ENCODE results near the gene WWOX. TPM values are rescaled to one million over a fixed set of nuclear protein-coding genes. Genes with fewer than 3 reads are reported as not detected.

Gene WWOX
- total RNA-seq, 1 donor from 2014 or later, result 43.2 TPM

DNA sequence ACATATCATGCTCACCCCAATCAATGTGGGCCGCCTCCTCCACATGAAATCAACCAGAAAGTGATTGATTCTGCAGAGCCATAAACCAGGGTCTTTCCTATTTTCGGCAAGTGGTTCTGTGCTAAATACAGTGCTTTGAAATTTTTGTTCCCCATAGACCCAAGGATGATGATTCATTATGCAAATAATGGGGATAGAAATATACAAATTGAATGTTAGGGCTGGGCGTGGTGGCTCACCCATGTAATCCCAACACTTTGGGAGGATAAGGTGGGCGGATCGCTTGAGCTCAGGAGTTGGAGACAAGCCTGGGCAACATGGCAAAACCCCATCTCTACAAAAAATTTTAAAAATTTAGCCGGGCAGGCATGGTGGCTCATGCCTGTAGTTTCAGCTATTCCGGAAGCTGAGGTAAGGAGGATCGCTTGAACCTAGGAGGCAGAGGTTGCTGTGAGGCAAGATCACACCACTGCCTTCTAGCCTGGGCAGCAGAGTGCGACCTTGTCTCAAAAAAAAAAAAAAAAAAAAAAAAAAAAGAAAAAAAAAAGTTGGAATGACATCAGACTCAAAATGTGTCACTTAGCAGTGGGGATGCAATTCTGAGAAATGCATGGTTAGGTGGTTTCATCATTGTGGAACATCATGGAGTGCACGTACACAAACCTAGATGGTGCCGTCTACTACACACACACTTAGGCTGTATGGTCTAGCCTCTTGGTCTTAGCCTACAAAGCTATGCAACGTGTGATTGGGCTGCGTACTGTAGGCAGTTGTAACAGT lies 919.4 kb downstream of the WWOX start:
- Mint-ChIP-seq H3K27ac (no peak overlapping the region), H3K27me3 (no peaks in the 10 kb centered on the region), H3K4me3 (ENCODE audit: low read depth) (no peak overlapping the region), H3K4me1 (ENCODE audit: low read depth) (peaks cover 1% of the 10 kb centered on the region), H3K36me3 (ENCODE audit: insufficient read depth) (no peaks in the 10 kb centered on the region), H3K9me3 (ENCODE audit: low read depth) (no peaks in the 10 kb centered on the region)
- no peak for DNase-seq (ENCODE audit: low spot score, unreplicated experiment)
- TF ChIP-seq, protein P1, sequence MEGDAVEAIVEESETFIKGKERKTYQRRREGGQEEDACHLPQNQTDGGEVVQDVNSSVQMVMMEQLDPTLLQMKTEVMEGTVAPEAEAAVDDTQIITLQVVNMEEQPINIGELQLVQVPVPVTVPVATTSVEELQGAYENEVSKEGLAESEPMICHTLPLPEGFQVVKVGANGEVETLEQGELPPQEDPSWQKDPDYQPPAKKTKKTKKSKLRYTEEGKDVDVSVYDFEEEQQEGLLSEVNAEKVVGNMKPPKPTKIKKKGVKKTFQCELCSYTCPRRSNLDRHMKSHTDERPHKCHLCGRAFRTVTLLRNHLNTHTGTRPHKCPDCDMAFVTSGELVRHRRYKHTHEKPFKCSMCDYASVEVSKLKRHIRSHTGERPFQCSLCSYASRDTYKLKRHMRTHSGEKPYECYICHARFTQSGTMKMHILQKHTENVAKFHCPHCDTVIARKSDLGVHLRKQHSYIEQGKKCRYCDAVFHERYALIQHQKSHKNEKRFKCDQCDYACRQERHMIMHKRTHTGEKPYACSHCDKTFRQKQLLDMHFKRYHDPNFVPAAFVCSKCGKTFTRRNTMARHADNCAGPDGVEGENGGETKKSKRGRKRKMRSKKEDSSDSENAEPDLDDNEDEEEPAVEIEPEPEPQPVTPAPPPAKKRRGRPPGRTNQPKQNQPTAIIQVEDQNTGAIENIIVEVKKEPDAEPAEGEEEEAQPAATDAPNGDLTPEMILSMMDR (IDR thresholded peaks at IDR 0.05; ENCODE audit: unreplicated experiment), result no peak

DNA sequence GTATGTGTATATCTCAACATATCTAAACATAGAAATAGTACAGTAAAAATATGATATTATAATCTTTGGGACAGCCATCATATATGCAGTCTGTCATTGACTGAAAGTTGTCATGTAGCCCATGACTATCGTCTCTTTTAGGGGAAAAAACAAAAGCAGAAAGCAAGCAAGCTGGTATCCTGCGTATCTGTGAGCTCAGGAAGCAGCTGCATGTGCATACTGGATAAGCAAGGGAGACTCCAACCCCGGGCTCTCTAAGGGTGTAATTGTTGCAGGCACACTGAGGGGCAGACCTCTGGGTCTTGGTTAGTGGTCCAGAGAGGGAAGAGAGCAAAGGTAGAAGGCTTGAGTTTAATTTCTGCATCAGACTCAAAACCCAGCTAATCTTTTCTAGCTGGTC lies 920.0 kb downstream of the WWOX start:
- no peaks in the 10 kb centered on the region for H3K9me3 Mint-ChIP-seq (ENCODE audit: low read depth)
- no peaks in the 10 kb centered on the region for H3K27me3 Mint-ChIP-seq
- TF ChIP-seq, protein P1 (IDR thresholded peaks at IDR 0.05; ENCODE audit: unreplicated experiment), result no peak
- peaks cover 1% of the 10 kb centered on the region for H3K4me1 Mint-ChIP-seq (ENCODE audit: low read depth)
- H3K4me3 Mint-ChIP-seq (ENCODE audit: low read depth), result no peak overlapping the region
- H3K36me3 Mint-ChIP-seq (ENCODE audit: insufficient read depth), result no peaks in the 10 kb centered on the region
- no peak for DNase-seq (ENCODE audit: low spot score, unreplicated experiment)
- no peak overlapping the region for H3K27ac Mint-ChIP-seq

DNA sequence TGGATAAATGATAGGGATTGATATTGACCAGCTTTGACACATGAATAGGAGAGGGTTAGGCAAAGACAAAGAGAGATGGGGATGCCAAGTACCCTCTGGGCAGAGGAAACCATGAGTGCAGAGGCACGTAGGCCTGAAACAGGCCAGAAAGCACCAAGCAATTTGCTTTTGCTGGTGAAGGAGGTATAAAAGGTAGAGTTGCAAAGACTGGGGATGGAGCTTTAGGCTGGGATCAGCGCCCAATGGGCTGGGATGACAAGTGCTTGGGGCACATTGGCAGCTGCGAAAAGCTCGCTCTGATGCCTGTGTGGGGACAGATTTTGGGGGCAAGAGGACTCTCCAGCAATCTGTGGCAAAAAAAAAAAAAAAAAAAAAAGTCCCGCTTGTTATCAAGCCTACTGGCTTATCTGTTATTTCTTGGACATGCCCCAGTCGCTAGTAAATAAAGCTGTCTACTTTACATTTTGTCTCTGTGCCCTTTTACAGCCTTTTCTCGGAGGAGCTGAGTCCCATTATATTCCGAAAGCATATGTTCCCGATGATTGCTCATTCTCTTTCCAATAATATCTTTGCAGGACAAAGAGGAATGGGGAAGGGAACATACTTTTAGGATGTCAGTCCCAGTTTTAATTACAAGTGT lies 922.7 kb downstream of the WWOX start:
- no peaks in the 10 kb centered on the region for H3K27me3 Mint-ChIP-seq
- DNase-seq (ENCODE audit: low spot score, unreplicated experiment), result no peak
- H3K9me3 Mint-ChIP-seq (ENCODE audit: low read depth), result no peaks in the 10 kb centered on the region
- no peak overlapping the region for H3K27ac Mint-ChIP-seq
- no peak overlapping the region for H3K4me3 Mint-ChIP-seq (ENCODE audit: low read depth)
- H3K36me3 Mint-ChIP-seq (ENCODE audit: insufficient read depth), result no peaks in the 10 kb centered on the region
- TF ChIP-seq, protein P1 (IDR thresholded peaks at IDR 0.05; ENCODE audit: unreplicated experiment), result no peak
- H3K4me1 Mint-ChIP-seq (ENCODE audit: low read depth), result peaks cover 1% of the 10 kb centered on the region

DNA sequence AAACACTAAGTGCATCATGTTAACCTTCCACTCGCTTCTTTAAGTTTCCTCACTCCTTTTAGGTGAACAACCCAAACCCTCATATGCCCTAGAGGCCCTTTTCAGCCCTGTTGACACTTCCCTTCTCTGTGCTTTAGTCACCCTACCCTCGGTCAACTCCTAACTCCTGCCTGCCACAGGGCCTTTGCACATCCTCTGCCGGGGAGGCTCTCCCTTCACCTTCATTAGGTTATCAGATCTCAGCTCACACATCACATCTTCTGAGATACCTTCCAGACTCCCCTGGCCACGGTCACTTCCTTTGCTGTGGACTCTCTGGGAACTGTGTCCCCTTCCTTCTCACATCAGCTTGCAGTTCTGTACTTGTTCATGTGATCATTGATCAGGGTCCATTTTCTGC lies 926.7 kb downstream of the WWOX start:
- no peak for DNase-seq (ENCODE audit: low spot score, unreplicated experiment)
- TF ChIP-seq, protein P1 (IDR thresholded peaks at IDR 0.05; ENCODE audit: unreplicated experiment), result no peak
- Mint-ChIP-seq H3K27me3 (no peaks in the 10 kb centered on the region), H3K4me1 (ENCODE audit: low read depth) (peaks cover 1% of the 10 kb centered on the region), H3K36me3 (ENCODE audit: insufficient read depth) (no peaks in the 10 kb centered on the region), H3K9me3 (ENCODE audit: low read depth) (no peaks in the 10 kb centered on the region), H3K27ac (peak overlapping the region; percentile 68), H3K4me3 (ENCODE audit: low read depth) (no peak overlapping the region)

DNA sequence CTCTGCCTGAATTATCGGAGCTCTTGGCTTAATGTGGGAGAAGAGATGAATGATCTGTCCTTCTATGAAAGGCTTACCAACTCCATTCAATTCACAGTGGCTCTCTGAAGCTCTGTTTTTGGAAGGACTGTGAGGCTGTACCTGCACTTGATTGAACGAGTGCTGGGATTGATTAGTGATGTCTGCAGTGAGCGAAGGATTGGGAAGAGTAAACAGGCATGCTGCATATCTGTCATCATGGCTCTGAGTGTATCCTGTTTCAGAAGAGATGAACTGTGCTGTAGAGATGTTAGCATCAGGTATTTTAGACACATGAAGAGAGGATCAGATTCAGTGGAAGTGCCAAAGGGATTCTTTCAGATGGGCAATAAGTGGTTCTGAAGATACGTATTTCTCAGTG lies 937.1 kb downstream of the WWOX start:
- DNase-seq (ENCODE audit: low spot score, unreplicated experiment), result no peak
- Mint-ChIP-seq H3K27ac (no peak overlapping the region), H3K4me3 (ENCODE audit: low read depth) (no peak overlapping the region), H3K4me1 (ENCODE audit: low read depth) (peaks cover 11% of the 10 kb centered on the region), H3K36me3 (ENCODE audit: insufficient read depth) (no peaks in the 10 kb centered on the region), H3K27me3 (peaks cover 5% of the 10 kb centered on the region), H3K9me3 (ENCODE audit: low read depth) (peaks cover 12% of the 10 kb centered on the region)
- TF ChIP-seq, protein P1 (IDR thresholded peaks at IDR 0.05; ENCODE audit: unreplicated experiment), result no peak
